Type B pancreatic cell (in vitro differentiated cells): ENCODE results near the gene PEMT. TPM values are rescaled to one million over a fixed set of nuclear protein-coding genes. Genes with fewer than 3 reads are reported as not detected.

Source experiments
- DNase-seq: peaks from one replicate; pipeline ENCODE4 v3.0.0; 2021; ENCODE audit warnings: mixed read lengths; ENCODE audit not compliant: unreplicated experiment; ENCODE audit errors: extremely low spot score
- H3K27ac Mint-ChIP-seq: 2 replicates; pipeline ENCODE4 v1.8.0; 2021; ENCODE audit warnings: mild to moderate bottlenecking, mixed read lengths
- H3K27me3 Mint-ChIP-seq: 2 replicates; pipeline ENCODE4 v1.8.0; 2021; ENCODE audit warnings: mixed read lengths
- H3K36me3 Mint-ChIP-seq: 2 replicates; pipeline ENCODE4 v1.8.0; 2021; ENCODE audit warnings: mixed read lengths
- H3K4me1 Mint-ChIP-seq: one replicate; pipeline ENCODE4 v1.8.0; 2021; ENCODE audit warnings: mixed read lengths; ENCODE audit not compliant: unreplicated experiment
- H3K4me3 Mint-ChIP-seq: 2 replicates; pipeline ENCODE4 v1.8.0; 2021; ENCODE audit warnings: mild to moderate bottlenecking, mixed read lengths
- H3K9me3 Mint-ChIP-seq: 2 replicates; pipeline ENCODE4 v1.8.0; 2021; ENCODE audit warnings: mixed read lengths
- total RNA-seq: library from RNA; stranded (reverse); gene quantifications from 2 replicates; pipeline ENCODE4 v1.2.1, GENCODE V29; 2021; ENCODE audit warnings: low replicate concordance
- TF ChIP-seq, protein P1 (sequence below): fragments of 200-600 bp; sonication (generic); conservative IDR thresholded peaks from 2 replicates; pipeline ENCODE4 v1.5.0; 2021; ENCODE audit warnings: antibody characterized with exemption, mild to moderate bottlenecking

PEMT gene
- total RNA-seq, 1 donor from 2014 or later = 32.1 TPM

DNA sequence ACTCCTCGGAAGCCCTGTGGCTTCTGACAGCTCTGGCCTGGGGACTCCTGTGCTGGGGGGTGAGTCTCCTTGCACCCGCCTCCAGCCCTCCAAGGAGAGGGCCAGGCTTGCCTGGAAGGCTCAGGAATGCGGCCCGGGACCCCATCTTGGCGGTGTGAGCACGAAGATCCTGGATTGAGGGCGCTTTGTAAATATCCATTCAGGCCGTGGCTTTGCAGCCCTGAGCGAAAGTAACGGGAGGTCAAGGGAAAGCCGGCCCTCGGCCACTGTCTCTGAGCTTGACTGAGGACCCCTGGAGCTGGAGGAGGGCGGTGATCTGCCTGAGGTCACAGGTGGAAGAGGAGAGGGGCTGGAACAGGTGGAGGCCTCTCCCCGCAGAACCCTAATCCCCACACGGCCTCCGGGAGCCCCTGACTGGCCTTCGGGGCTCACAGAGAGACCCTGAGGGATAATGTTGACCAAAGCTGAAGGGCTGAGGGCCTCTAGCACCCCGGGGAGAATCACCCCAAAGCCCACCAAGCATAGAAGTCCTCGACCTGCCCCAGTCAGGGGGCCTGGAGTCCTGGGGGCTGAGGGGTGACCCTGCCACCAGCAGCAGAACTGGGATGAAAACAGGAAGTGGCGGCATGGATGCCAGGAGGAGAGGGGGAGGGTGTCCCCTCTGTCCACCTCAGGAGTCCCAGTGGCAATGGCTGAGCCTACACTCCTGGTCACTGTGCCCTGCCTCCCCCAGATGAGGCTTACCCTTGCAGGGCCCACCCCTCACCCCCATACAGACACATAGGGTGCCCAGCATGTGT, 87.0 kb downstream of the PEMT start:
- DNase-seq = no peak
- Mint-ChIP-seq H3K4me3 (no peak overlapping the region), H3K36me3 (no peaks in the 10 kb centered on the region), H3K9me3 (no peaks in the 10 kb centered on the region), H3K27ac (no peak overlapping the region), H3K4me1 (peaks cover 8% of the 10 kb centered on the region), H3K27me3 (peaks cover 4% of the 10 kb centered on the region)
- TF ChIP-seq, protein P1, sequence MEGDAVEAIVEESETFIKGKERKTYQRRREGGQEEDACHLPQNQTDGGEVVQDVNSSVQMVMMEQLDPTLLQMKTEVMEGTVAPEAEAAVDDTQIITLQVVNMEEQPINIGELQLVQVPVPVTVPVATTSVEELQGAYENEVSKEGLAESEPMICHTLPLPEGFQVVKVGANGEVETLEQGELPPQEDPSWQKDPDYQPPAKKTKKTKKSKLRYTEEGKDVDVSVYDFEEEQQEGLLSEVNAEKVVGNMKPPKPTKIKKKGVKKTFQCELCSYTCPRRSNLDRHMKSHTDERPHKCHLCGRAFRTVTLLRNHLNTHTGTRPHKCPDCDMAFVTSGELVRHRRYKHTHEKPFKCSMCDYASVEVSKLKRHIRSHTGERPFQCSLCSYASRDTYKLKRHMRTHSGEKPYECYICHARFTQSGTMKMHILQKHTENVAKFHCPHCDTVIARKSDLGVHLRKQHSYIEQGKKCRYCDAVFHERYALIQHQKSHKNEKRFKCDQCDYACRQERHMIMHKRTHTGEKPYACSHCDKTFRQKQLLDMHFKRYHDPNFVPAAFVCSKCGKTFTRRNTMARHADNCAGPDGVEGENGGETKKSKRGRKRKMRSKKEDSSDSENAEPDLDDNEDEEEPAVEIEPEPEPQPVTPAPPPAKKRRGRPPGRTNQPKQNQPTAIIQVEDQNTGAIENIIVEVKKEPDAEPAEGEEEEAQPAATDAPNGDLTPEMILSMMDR = no peak

DNA sequence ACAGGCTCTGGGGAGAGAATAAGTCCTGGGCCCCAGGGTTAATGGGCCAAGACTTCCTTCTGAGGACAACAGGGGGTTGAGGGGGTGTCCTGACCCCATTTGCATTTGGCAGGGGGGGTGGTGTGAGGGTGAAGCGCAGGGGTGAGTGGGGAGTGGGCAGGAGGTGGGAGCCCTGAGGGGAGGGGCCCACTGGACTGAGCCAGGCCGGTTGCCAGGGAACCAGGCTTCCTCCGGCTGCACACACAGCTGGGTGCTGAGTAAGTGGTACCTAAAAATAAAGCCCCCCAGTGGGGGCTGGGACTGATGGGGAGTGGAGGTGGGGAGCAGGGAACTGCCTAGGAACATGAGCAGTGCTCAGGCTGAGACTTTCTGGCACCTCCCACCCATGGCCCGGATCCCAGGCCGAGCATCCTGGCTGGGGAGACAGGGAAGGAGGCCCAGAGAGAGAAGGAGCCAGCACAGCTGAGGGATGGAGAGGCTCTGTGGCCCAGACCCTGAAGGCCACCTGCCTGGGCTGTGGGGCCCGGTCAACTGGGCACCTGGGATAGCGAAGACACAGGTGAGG, 87.9 kb downstream of the PEMT start:
- no peak overlapping the region for H3K4me3 Mint-ChIP-seq
- H3K27me3 Mint-ChIP-seq = peaks cover 4% of the 10 kb centered on the region
- H3K4me1 Mint-ChIP-seq = peaks cover 8% of the 10 kb centered on the region
- DNase-seq = no peak
- H3K27ac Mint-ChIP-seq = no peak overlapping the region
- TF ChIP-seq, protein P1 = no peak
- no peaks in the 10 kb centered on the region for H3K9me3 Mint-ChIP-seq
- H3K36me3 Mint-ChIP-seq = no peaks in the 10 kb centered on the region

DNA sequence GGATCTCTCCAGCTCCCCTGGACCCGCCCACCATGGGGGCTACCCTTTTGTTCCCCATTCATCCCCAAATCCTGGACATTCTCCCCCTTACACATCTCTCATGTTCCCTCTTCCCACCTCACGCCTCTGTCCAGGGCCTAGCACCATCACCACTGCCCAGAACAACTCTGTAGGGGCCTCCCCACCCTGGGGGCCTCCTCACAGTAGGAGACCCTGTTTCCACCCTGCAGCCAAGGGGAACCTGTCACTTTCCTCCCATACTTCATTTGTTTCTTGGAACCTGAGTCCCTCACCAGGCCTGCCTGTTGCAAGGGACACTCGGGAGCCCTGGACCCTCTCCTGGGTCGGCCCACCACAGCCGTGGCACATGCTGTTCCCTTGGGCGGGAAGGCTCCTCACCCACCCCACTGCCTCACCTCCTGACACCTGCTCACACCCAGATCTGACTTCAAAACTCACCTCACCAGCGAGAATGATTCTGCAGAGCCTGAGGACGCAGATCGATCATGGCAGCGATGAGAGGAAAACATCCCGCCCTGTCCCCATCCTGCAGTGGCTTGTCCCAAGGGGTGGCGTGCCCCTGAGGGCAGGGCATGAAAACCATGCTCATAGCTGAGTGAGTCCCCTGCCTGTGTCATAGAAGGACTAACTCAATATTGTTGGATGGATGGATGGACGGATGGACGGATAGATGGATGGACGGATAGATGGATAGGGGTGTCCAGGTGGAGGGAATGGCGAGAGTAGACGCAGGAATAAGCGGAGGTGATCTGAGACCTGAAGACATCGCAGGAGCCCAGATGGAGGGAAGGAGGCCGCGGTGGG, 88.6 kb downstream of the PEMT start:
- Mint-ChIP-seq H3K4me3 (no peak overlapping the region), H3K27ac (no peak overlapping the region), H3K4me1 (peaks cover 8% of the 10 kb centered on the region), H3K27me3 (peaks cover 4% of the 10 kb centered on the region), H3K9me3 (no peaks in the 10 kb centered on the region), H3K36me3 (no peaks in the 10 kb centered on the region)
- no peak for DNase-seq
- TF ChIP-seq, protein P1 = no peak

DNA sequence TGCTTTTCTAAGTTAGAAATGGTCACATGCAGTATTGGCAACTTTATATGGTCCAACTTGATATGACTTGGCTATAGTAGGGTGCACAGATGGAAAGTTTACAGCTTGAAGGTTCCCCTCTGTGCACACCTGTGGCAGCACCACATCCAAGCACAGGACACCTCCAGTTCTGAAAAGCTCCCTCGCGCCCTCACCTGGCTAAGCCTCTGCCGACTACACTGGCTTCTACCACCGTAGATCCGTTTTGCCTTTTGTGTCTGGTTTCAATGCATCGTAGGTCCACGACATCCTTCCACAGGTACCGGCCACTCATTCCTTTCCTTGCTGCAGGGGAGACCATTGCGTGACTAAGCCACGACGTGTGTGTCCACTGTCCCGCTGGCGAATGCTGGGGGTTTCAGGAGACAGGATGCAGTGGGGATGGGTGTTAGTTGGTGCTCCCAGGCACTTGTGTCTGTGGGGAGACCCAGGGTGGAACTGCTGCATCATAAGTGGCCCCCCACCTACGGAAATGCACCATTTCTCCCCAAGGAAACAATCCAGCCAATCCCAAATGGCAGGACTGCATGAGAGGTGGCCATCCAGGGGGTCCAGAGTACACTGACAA, 90.4 kb downstream of the PEMT start:
- Mint-ChIP-seq H3K27ac (no peak overlapping the region), H3K36me3 (no peaks in the 10 kb centered on the region), H3K27me3 (peaks cover 4% of the 10 kb centered on the region), H3K4me1 (peaks cover 8% of the 10 kb centered on the region), H3K4me3 (no peak overlapping the region), H3K9me3 (no peaks in the 10 kb centered on the region)
- TF ChIP-seq, protein P1 = no peak
- DNase-seq = no peak

DNA sequence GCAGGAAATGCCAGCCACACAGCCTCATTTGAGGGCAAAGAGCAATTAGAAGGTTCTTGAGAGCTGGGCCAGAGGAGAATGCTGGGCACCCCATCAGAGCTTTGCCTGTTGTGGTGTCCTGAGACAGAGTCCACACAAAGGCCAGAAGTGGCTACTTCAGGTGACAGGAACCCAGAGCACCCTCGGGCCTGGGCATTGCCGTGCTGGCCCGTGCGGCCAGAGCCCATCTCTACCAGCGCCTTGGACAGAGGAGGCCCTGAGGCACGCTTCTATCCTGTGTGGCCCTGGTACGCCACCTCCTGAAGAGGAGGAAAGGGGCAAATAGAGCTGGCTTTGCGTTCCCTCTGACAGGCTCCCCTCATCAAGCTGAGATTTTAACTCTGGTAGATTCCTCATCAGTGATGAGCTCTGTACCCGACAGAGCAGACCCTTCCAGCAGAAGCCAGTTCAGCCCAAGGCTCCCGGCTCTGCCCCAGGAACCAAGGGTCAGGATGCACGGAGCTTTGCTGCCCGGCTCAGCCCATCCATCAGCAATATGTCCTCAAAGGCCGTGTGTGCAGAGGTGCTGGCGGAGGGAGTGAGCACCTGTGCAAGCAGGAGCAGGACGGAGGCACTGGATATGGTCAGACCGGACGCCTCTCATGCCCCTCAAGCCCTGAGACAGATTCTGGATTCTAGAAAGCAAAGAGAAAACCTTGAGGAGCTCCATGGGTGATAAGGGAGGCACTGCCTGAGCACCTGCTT, 91.9 kb downstream of the PEMT start:
- TF ChIP-seq, protein P1 = no peak
- no peak overlapping the region for H3K4me3 Mint-ChIP-seq
- H3K27ac Mint-ChIP-seq = no peak overlapping the region
- H3K36me3 Mint-ChIP-seq = no peaks in the 10 kb centered on the region
- DNase-seq = no peak
- no peaks in the 10 kb centered on the region for H3K9me3 Mint-ChIP-seq
- H3K4me1 Mint-ChIP-seq = peaks cover 12% of the 10 kb centered on the region
- H3K27me3 Mint-ChIP-seq = peaks cover 16% of the 10 kb centered on the region
